ENCODE data around the gene LY86.

DNA sequence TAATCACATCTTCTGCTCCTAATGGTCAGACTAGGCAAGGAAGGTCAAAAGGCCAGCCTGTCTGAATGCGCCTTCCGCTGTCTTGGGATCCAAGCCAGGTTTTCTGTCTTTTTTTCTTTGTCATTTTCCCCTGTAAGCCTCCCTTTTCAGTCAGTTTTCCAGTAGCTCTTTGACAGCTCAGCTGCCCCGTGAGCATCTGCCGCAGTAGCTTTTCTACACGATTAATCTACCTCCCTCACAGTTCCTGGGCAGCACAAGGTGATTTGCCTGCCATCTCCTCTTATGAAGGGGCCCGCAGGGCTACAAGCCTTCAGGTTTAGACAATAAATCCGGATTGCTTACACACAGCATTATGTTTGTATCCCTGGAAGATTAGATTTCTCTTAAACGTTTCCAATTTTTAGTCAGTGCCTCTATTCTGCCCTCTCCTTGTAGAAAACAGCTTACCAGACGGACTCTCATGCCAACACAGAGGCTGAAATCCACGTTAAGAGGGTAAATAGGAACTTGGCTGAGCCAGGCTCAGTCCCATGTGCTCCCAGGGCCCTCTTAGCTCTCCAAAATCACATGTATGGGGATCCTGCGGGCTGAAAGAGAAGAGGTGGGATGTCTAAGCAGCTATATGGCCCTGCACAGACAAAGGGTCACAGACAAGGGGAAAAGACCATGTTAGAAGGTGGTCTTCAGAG, 77.2 kb downstream of the LY86 start:
- TF ChIP-seq, protein P1, sequence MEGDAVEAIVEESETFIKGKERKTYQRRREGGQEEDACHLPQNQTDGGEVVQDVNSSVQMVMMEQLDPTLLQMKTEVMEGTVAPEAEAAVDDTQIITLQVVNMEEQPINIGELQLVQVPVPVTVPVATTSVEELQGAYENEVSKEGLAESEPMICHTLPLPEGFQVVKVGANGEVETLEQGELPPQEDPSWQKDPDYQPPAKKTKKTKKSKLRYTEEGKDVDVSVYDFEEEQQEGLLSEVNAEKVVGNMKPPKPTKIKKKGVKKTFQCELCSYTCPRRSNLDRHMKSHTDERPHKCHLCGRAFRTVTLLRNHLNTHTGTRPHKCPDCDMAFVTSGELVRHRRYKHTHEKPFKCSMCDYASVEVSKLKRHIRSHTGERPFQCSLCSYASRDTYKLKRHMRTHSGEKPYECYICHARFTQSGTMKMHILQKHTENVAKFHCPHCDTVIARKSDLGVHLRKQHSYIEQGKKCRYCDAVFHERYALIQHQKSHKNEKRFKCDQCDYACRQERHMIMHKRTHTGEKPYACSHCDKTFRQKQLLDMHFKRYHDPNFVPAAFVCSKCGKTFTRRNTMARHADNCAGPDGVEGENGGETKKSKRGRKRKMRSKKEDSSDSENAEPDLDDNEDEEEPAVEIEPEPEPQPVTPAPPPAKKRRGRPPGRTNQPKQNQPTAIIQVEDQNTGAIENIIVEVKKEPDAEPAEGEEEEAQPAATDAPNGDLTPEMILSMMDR (IDR thresholded peaks at IDR 0.05), result no peak
- TF ChIP-seq POLR2A (IDR thresholded peaks at IDR 0.05) (no peak), POLR2AphosphoS5 (IDR thresholded peaks at IDR 0.05) (no peak), EP300 (IDR thresholded peaks at IDR 0.05) (no peak)

All from upper lobe of left lung (tissue), 4 donors.